ENCODE measurements around the gene TGM2.

- no peak for TF ChIP-seq CTCF (IDR thresholded peaks at IDR 0.05; ENCODE audit: low read length)
- TF ChIP-seq EZH2phosphoT487 (IDR thresholded peaks at IDR 0.05; ENCODE audit: low read length): no peak
- no peak for TF ChIP-seq EZH2 (optimal IDR thresholded peaks at IDR 0.05; ENCODE audit: low read depth, low read length)
Measured at GRCh38 chr20:38191654-38192053, 26.6 kb upstream of the TGM2 start.
